HG03095 (cell line): Measurements from ENCODE around the gene GPR42.
"Not testable (repeated sequence)": the region's sequence is repeated elsewhere in the genome, so short reads cannot be mapped to it uniquely, and the experiment has no call there.

ENCODE experiments used
- ATAC-seq: cut with Tn5 transposase; IDR thresholded peaks from one replicate; pipeline ENCODE4 v1.9.1; 2021; ENCODE audit warnings: moderate library complexity; ENCODE audit not compliant: unreplicated experiment

Gene GPR42

DNA sequence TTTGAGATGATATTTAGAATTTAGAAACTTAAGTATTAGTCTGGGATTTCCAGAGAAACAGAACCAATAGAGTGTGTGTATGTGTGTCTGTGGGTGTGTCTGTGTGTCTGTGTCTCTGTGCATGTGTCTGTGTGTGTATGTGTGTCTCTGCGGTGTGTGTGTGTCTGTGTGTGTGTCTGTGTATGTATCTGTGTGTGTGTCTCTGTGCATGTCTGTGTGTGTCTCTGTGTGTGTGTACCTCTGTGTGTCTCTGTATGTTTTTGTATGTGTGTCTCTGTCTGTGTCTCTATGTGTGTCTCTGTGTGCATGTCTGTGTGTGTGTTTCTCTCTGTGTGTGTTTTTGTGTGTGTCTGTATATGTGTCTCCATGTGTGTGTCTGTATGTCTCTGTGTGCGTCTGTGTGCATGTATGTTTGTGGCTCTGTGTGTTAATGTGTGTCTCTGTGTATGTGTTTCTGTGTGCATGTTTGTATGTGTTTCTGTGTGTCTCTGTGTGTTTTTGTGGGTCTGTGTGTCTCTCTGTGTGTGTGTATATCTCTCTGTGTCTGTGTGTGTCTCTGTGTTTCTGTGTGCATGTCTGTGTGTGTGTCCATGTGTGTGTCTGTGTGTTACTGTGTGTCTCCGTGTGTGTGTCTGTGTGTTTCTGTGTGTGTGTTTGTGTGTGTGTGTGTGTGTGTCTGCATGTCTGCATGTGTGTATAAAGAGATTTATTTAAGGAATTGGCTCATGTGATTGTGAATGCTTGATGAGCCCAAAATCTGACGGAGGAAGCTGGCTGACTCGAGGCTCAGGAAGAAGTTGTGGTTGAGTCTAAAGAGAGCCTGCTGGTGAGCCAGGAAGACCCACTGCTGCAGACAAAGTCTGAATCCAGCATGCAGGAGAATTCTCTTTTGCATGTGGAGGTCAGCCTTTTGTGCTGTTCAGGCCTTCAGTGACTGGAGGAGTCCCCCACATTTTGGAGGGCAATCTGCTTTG, 22.2 kb downstream of the GPR42 start:
- no peak for ATAC-seq

DNA sequence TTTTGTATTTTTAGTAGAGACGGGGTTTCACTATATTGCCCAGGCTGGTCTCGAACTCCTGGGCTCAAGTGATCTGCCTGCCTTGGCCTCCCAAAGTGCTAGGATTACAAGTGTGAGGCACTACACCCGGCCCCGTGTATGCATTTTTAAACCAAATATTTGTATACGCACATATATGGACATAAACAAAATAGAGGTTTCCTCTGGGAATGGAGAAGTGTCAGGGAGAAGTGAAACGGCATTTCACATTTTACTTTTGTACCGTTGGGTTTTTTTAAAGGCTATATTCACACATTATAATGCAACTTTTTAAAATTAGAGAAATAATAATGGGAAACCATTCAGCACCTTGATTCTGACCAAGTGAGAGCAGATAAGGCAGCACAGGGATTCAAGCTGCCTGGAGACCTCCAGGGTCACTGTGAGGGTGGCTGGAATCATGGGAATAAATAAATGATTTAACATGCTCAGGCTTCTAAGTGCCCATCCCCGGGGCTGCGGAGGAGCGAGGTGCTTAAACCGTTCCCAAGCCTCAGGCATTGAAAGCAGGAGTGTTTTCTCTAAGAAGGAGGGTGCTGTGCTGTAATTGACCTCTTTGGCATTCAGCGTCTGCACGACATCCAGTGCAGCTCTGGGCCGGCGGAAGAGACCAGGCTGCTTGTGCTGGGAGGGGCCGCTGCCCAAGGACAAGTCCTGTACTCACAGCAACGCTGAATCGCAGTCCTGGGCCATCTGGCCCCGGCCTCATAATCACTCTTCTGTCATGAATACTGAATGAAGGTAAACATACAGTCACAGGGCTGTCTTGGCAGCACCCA, 24.7 kb downstream of the GPR42 start:
- ATAC-seq: no peak

DNA sequence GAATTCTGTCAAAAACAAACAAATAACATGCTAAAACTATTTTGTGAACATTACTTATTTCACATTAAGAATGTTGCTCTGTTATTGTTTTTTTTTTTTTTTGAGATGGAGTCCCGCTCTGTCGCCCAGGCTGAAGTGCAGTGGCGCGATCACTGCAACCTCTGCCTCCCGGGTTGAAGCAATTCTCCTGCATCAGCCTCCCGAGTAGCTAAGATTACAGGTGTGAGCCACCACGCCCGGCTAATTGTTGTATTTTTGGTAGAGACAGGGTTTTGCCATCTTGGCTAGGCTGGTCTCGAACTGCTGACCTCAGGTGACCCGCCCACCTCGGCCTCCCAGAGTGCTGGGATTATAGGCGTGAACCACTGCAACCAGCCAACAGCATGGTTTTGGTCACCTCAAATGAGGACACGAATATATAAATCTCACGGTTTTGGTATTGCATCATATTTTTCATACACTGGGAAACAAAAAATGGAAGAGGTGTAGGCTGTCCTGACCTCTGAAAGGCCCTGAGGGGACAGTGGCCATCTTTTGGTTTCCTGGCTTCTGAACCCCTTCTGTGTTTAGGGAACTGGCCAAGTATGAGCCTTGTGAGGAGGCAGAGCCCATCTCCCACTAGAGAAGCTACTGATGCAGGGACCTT, 25.5 kb downstream of the GPR42 start:
- ATAC-seq: no peak

DNA sequence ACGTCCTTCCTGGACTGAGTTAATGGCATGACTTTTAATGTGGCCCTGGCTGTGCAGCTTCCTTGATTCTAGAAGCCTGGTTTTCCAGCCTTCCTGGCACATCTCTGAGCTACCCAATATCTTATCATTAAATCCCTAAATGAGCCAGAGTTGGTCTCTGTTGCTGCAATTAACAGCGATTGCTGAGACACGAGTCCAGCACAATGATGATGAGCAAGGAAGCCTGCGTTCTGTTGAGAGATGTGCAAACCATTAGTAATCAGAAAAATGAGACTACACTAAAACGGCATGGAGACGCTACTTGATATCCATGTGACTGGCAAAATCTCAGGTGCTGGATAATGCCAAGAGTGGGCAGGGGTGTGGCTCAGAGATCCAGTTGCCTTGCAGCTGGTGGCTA, 26.2 kb downstream of the GPR42 start:
- no peak for ATAC-seq

DNA sequence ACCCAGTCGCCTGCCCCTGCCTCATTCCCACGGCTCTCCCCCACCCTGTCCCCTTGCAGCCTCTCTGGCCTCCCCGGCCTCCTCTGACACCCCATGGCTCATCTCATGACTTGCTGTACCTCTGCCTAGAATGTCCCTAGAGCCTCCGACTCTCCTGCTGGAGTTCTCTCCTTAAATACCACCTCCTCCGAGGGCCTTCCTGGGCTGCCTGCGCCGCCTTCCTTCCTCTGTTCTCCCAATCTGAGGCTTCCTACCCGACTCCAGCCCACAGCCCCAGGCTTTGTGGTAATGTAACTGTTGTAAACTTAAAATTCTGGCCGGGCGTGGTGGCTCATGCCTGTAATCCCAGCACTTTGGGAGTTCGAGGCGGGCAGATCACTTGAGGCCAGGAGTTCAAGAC, 27.7 kb downstream of the GPR42 start:
- no peak for ATAC-seq

DNA sequence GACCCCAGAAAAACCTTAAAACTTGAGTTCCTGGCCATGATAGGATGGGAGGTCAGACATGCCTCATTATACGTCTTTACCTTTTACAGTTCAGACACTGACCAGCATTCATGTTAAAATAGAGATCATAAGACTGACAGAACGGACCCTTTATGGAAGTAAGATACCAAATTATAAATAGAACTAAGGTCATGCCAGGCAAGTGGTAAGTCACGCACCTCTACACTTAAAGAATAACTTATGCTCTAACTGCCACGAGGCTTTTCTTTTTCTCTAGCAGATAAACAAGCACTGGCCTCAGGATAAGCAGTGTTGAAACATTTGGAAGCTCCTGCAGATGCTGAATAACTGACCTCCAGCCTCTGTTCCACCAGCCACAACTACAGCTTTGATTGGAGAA, 28.4 kb downstream of the GPR42 start:
- ATAC-seq: no peak

DNA sequence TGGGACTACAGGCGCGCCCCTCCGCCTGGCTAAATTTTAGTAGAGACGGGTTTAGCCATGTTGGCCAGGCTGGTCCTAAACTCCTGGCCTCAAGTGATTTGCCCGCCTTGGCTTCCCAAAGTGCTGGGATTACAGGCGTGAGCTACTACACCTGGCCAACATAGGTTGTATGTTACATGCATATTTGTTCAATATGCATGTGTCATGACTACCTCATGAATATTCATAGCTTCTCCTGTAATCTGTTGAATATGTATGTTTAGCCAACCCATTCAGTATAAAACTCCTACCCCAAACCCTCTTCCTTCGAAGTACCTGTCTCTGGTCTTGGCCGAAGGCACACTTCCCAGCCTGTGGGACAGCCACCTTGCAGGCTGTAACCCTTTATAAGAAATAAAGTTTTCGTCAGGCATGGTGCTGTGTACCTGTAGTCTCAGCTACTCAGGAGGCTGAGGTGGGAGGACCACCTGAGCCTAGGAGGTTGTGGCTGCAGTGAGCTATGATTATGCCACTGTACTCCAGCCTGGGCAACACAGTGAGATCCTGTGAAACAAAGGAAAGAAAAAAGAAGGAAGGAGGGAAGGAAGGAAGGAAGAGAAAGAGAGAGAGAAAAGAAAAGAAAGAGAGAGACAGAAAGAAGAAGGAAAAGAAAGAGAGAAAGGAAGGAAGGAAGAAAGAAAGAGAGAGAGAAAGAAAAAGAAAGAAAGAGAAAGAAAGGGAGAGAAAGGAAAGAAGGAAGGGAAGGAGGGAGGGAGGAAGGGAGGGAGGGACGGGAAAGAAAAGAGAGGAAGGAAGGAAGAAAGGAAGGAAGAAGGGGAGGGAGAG, 29.3 kb downstream of the GPR42 start:
- no peak for ATAC-seq

DNA sequence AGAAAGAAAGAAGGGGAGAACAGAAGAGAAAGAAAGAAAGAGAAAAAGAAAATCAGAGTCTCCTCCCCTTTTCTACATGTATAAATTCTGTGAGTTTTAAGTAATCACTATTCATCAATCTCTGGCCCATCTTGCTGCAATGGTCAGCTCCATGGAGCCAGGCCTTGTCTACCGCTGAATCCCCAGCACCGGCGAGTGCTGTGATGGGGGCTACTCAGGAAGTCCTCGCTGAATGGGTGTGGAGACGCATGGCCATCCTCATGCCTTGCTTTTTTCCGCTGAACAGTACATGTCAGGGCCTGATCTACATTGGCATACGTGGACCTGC, 29.9 kb downstream of the GPR42 start:
- no peak for ATAC-seq

DNA sequence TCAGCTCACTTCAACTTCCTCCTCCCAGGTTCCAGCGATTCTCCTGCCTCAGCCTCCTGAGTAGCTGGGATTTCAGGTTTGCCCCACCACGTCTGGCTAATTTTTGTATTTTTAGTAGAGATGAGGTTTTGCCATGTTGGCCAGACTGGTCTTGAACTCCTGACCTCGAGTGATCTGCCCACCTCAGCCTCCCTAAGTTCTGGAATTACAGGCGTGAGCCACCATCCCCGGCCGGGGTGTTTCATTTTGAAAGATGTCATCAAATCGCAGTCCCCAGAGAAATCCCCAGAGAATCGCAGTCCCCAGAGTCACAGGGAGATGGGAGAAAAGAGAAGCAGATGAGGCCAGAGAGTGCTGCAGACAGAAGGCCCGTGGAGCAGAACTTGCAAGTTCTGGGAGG, 30.5 kb downstream of the GPR42 start:
- not testable (repeated sequence) for ATAC-seq

DNA sequence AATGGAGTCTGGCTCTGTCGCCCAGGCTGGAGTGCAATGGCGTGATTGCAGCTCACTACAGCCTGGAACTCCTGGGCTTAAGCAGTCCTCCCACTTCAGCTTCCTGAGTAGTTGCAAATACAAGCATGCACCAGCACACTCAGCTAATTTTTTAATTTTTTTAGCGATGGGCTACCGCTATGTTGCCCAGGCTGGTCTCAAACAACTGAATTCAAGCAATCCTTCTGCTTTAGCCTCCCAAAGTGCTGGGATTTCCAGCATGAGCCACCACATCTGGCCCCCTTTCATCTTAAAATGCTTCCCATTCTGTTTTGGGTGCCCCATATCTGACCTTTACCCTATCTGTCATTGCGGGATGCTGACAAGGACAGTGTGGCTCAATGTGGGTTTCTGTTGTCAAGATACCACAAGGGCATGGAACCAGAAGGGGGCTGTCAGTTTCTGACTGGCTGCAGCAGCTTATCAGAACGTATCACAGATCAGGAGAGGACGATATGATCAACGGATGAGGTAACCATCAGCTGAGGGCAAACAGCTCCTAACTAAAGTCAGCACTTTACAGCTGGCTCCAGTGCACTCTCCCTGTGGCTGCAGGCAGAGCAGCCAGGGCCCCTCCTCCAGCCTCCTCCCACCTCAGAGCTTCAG, 32.4 kb downstream of the GPR42 start:
- no peak for ATAC-seq

DNA sequence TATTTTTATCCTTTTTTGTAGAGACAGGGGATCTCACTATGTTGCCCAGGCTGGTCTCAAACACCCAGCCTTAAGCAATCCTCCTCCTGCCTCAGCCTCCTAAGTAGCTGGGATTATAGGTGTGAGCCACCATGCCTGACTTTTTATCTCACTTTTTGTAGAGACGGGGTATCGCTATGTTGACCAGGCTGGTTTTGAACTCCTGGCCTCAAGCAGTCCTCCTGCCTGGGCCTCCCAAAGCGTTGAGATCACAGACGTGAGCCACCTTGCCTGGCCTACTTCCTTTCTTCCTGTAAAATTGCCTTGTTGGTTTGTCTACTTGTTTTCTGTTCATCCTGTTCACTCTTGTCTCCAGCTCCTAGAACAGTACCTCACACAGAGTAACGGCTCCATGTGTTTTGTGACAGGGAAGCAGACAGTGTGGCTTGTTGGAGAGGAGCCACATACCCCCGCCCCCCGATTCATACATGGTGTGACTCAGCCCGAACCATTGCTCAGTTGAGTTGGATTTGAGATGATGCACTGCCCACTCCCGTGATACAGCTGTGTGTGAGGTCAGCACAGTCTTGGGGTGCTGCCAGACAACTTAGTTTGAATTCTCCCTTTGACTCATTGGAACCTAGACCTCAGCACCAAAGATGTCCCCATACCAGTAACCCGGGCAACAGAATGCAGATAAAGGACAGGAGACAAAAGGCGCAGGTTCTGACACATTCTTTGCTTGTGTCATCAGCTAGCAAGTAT, 34.2 kb downstream of the GPR42 start:
- ATAC-seq: no peak

DNA sequence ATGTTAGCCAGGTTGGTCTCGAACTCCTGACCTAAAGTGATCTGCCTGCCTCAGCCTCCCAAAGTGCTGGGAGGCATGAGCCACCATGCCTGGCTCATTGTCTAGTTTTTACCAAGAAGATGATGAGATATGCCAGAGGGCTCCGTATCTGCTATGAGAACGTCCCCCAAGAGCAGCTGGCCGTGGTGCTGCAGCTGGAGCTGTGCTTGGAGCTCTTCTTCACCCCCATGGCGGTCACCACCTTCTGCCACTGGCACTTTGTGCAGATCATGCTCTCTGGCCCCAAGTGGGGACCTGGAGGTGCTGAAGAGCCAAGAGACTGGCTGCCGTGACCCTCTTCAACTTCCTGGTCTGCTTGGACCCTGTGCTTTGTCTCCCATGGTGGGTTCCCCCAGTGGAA, 36.8 kb downstream of the GPR42 start:
- ATAC-seq: no peak

DNA sequence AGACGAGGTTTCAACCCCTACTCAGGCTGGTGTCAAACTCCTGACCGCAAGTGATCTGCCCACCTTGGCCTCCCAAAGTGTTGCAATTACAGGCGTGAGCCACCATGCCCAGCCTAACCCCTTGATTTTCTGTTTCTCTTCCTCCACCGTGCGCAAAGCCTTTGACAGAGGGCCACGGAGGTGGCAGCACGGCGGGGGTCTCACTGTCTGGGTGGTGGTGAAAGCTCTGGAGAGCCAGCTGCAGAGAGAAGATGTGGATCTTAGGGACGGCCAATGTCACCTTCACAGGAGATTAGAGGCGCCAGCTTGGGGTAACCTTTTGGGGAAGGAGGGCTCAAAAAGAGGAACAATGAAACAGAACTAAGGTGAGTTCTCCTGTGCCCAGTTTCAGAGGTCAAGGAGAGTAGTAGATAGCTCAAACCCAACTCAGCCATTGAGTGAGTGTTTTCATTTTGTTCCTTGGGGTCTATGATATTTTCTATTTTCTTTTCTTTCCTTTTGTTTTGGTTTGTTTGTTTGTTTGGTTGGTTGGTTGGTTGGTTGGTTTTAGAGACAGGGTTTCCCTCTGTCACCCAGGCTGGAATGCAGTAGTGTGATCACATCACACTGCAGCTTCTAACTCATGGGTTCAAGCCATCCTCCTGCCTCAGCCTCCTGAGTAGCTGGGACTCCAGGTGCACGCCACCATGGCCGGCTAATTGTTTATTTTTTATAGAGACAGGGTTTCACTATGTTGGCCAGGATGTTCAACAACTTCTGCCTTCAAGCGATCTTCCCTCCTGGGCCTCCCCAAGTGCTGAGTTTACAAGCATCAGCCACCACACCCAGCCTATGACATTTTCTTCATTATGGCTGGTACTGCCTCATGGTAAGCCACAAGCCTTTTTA, 37.7 kb downstream of the GPR42 start:
- ATAC-seq: no peak

DNA sequence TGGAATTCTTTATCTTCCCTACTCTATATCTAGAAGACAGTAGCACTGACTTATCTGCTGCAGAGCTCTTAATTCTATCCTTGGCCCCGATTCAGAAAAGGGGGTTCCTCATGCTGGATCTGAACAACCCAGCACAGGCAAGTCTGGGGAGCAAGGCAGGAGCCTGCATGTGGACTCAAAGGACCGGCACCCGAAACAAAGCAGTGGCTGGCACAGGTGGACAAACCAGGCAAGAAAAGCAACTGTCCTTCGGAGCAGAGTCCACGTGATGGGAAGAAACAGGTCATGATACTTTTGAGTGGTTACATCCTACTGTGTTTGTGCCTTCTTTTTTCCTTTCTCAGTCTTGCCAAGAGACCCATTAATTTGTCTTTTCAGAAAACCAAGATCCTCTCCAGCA, 38.3 kb downstream of the GPR42 start:
- ATAC-seq: no peak

DNA sequence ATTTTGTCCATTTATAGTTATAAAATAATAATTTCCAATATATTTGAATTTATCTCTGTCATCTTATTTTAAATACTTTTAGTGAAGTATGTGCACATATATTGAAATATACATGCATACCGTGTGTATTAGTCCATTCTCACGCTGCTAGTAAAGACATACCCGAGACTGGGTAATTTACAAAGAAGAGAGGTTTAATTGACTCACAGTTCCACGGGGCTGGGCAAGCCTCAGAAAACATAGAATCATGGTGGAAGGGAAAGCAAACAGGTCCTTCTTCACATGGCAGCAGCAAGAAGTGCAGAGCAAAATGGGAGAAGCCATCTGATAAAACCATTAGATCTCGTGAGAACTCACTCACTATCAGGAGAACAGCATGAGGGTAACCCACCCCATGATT, 39.6 kb downstream of the GPR42 start:
- ATAC-seq: no peak

DNA sequence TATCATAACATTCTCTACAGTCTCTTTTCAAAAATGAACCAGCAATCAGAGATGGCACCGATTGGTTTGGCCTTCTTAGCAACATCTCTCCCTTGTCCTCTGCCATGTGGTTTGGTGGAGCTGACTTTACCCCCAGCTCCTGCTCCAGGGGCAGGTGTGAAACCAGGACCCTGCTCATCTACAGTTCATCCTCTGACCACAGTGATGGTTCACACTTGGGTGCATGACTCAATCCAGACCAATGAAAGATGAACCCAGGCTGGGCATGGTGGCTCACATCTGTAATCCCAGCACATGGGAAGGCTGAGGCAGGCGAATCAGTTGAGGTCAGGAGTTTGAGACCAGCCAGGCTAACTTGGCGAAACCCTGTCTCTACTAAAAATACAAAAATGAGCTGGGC, 43.6 kb downstream of the GPR42 start:
- ATAC-seq: no peak

DNA sequence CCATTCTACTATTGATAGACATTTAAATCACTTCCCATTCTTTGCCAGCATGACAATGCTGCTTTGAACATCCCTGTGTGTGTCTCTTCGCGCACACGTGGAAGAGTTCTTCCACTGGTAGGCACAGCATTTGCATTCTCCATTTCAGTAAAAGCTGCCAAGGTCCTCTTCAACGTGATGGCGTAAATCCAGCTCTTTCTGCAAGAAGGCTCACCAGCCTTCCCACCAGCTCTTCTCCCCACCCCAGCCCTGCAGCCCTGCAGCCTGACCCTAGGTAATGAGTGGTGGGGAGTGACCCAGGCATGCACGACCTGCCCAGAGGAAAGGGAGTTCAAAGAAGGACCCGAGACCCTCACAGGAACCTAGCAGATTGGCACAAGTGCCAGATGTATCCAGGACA, 45.5 kb downstream of the GPR42 start:
- ATAC-seq: no peak

DNA sequence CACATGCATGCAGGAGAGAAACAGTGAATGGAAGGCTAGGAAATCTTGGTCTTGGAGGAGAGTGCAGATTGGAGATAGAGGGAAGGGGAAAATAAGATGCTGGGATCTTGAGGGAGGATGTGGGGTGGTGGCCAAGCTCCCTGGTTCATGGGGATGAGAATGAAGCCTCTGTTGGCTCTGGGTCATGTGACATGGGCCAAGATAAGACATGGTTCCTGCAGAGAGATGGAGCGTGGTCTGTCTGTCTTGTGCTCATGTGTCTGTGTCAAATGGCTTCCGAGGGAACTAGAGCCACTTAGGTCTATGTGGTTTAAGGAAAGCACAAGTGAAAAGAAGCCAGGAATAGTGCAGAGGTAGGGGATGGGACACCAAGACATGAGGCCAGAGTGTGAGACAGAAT, 46.4 kb downstream of the GPR42 start:
- ATAC-seq: no peak
